Epidermal melanocyte (primary cell): Measurements from ENCODE around the gene DISP3.

Source experiments
- DNase-seq: peaks from one replicate; pipeline ENCODE4 v3.0.0; 2011; ENCODE audit warnings: low spot score; ENCODE audit not compliant: insufficient read length

The DISP3 gene, protein sequence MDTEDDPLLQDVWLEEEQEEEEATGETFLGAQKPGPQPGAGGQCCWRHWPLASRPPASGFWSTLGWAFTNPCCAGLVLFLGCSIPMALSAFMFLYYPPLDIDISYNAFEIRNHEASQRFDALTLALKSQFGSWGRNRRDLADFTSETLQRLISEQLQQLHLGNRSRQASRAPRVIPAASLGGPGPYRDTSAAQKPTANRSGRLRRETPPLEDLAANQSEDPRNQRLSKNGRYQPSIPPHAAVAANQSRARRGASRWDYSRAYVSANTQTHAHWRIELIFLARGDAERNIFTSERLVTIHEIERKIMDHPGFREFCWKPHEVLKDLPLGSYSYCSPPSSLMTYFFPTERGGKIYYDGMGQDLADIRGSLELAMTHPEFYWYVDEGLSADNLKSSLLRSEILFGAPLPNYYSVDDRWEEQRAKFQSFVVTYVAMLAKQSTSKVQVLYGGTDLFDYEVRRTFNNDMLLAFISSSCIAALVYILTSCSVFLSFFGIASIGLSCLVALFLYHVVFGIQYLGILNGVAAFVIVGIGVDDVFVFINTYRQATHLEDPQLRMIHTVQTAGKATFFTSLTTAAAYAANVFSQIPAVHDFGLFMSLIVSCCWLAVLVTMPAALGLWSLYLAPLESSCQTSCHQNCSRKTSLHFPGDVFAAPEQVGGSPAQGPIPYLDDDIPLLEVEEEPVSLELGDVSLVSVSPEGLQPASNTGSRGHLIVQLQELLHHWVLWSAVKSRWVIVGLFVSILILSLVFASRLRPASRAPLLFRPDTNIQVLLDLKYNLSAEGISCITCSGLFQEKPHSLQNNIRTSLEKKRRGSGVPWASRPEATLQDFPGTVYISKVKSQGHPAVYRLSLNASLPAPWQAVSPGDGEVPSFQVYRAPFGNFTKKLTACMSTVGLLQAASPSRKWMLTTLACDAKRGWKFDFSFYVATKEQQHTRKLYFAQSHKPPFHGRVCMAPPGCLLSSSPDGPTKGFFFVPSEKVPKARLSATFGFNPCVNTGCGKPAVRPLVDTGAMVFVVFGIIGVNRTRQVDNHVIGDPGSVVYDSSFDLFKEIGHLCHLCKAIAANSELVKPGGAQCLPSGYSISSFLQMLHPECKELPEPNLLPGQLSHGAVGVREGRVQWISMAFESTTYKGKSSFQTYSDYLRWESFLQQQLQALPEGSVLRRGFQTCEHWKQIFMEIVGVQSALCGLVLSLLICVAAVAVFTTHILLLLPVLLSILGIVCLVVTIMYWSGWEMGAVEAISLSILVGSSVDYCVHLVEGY (N-terminal part only)

DNA sequence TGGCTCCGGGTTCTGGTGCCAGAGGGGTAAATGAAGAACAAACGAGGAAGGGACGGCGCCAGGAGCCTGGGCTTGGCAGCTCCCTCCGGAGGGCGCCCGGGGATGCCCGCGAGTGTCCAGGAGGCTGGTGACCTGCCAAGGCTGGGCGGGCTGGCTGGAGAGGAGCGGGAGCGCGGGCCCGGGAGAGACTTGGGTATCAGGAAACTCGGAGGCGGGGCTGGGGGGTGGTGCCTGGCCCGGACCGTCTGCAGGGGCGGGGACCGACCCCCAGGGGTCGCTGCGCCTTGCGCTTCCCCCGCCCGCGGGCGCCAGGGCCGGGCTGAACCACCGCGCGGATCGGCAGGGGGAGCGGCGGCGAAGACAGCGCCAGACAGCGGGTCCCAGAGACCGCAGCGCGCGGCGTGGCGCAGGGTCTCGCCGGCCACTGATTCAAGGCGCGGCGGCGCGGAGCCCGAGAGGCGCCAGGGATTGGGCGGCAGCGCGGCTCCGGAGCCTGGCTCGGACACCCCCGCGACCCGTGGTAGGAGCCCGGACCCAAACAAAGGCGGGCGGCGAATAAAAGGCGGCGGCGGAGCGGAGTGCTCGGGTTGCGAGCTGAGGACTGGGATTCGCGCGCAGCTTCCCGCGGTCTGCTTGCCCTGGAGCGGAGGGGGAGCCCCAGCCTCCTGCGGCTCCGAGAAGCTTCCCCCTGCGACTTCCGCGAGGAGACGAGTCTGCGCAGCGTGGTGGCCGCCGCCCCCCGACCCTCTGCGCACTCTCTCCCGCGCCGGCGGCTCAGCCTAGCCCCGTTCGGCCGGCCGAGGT, at the start of gene DISP3:
DISP3 (plus strand) TSS at position 585 of the 804 bp plus-strand sequence. CDS start 21,838 bp downstream, outside the sequence.
- no peak for DNase-seq

DNA sequence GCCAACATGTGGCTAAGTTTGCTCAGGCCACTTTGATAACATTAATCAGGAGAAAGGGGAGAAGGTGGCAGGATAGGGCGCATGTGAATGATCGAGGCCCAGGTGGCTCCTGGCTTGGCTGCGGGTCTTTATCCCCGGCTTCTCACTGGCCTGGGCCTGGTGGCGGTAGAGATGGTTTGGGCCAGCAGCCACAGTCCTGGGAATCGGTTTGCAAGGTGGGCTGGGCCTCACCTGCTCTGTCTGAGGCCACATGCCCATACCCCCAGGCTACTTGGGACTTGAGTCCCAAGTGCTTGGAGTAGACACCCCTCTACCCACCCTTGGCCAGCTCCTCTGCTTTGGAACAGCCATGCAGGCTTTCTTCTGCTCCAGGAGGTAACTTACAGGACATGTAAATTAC, 49.7 kb upstream of the DISP3 start:
- no peak for DNase-seq

DNA sequence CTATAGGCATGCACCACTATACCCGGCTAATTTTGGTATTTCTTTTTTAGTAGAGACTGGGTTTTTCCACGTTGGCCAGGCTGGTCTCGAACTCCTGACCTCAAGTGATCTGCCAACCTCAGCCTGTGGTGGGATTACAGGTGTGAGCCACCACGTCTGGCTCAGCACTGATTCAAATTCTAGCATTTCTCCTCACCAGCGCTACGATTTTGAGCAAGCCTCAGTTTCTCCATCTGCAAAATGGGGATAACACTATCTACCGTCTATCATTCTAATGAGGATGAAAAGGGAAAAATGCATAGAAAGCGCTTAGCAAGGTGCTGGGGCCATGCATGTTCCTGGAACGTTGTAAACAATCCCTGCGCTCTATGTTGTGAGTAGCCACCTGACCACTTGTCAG, 49.0 kb upstream of the DISP3 start:
- no peak for DNase-seq

DNA sequence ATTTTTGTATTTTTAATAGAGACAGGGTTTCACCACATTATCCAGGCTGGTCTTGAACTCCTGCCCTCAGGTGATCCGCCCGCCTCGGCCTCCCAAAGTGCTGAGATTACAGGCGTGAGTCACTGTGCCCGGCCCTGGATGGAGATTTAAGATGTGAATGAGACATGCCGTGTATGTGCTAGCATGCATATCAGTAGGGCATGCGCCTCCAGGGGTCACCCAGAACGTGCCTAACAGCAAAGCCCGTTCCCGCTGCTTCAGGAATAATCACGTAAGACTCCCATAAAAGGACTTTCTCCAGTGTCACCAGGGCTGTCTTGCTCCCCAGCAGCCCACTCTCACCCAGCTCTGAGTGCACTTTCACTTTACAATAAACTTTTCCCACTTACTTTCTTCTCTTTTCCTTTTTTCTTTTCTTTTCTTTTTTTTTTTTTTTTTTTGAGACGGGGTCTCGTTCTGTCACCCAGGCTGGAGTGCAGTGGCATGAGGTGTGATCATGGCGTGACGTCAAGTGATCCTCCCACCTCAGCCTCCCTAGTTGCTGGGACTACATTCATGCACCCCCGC, 46.9 kb upstream of the DISP3 start:
- DNase-seq, result no peak

DNA sequence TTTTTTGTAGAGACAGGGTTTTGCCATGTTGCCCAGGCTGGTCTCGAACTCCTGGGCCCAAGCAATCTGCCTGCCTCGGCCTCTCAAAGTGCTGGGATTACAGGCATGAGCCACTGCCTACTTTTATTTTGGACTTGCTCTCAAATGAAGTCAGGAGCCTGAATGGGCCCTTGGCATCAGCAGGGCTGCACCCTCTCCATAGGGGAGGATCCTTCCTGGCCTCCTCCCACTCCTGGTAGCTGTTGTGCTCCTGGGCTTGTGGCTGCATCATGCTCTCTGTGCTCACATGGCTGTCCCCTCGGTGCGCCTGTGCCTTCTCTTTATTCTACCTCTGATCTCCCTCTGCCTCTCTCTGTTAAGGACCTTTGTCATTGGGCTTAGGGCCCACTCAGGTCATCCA, 46.4 kb upstream of the DISP3 start:
- no peak for DNase-seq

DNA sequence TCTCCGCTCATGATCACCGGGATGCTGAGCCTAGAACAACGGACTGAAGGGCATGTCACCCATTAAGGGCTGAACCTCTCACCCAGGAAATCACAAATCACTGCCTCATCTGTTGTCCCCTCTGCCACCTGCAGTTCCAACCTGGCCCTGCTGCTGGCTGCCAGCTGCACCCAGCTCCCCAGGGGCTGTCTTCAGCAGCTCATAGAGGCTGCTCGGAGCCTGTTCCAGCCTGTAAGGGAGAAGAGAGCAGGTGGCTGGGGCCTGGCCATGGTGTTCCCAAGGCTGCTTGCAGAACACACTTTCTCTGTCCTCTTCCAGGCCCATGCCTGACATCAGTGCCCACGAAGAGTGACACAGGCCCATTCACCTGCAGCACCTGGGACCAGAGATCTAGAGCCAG, 44.5 kb upstream of the DISP3 start:
- no peak for DNase-seq

DNA sequence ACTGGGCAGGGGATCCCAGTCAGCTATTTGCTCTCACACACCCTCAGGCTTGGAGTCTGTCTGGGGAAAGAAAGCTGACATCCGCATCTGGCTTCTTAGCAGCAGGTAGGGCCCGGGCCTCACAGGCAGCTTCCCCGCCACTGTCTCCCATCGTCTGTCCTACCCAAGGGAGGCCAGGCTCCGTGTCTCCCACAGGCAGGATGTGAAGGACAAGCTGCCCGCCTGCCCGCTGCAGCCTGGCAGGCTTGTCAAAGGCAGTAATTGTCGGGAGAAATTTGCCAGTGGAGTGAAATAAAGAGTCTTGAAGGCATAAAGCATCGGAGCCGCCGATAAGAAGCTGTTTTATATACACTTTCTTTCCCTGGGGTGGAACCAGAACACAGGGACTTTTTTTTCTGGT, 44.0 kb upstream of the DISP3 start:
- no peak for DNase-seq

DNA sequence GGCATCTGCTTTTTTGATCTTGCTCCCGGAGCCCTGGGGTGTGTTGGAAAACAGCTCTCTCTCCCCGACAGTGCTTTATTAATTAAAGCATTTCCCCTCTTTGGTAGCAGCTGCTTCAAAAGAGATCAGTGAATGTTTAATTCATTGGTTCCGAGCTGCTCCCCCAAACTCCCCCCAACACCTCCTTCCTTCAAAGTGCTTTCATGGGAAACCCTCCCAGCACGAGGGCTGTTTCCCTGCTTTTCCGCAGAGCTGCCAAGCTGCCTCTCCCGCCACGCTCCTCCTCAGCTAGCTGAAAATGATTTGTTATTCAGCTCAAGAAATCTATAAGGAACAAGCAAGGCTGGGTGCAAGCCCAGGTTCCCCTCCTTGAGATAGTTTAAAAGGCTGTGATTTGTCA, 40.0 kb upstream of the DISP3 start:
- no peak for DNase-seq

DNA sequence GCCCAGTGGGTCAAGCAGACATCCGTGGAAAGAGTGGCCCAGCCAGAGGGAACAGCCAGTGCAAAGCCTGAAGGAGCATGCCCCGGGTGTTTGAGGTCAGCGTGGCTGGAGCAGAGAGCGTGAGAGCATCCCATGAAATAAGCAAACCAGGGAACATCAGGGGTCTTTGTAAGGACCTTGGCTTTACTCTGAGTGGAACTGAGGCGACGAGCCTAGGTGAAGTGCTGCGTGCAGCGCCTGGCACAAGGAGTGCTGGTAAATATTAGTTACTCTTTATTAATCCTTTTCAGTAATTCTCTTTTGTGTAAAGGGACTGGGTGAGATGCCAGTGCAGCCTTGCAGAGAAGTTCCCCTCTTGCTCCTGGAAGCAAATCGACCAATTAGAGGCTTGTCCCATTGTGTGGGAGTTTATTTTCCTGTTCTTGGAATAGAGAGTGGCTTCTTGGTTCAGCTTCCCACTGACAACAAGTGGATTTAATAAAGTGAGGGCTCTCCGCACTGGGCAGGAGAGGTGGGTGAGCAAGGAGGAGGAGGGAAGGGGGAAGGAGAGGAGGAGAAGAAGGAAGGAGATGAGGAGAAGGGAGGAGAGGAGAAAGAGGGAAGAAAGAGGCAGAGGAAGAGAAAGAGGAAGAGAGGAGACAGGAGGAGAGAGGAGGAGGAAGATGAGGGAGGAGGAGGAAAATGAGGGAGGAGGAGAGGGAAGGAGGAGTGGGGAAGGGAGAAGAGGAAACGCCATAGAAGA, 37.6 kb upstream of the DISP3 start:
- no peak for DNase-seq

DNA sequence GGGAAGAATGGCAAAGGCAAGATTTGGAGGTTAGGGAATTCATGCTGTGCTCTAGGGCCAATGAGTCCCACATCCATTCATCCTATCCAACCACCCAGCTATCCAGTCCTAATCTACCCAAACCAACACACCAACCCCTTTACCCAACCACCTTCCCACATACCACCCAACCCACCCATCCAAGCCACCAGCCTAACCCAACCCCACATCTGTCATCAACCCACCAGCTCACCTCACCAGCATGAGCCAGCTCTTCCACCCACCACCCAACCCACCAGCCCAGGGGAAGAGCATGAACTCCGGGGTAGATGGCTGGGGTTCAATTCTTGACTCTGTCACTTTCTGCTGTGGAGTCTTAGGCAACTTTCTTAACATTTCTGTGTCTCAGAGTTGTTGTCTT, 35.9 kb upstream of the DISP3 start:
- DNase-seq, result no peak

DNA sequence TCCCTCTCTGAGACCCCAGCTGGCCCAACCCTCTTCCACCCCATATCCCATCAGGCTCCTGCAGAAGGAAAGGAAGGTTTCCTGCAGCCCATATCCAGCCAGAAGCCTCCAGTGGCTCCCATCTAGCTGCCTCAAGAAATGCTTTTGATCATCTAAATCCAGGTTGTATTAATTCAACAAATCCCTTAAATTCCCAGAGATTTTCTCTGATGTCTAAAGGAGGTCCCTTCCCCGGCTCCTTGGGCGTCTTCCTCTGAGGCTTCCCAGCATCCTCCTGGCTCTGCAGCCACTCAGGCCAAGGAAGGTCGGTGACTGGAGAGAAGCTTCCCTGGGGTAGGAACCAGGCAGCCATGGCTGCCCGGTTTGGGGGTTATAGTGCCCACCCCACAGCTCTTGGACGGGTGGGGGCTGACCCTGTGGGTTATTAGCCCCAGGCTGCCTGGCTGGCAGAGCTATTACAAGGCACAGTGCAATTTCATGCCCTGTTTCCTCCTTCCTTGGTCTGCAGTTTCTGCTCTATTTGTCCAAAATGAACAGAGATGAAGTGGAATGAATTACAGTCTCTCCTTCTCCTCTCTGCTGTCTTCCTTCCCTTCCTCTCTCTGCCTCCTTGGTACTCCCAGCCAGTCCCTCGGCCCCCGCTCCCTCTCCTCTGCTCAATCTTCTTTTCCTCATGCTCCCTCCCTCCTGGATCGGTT, 34.8 kb upstream of the DISP3 start:
- no peak for DNase-seq

DNA sequence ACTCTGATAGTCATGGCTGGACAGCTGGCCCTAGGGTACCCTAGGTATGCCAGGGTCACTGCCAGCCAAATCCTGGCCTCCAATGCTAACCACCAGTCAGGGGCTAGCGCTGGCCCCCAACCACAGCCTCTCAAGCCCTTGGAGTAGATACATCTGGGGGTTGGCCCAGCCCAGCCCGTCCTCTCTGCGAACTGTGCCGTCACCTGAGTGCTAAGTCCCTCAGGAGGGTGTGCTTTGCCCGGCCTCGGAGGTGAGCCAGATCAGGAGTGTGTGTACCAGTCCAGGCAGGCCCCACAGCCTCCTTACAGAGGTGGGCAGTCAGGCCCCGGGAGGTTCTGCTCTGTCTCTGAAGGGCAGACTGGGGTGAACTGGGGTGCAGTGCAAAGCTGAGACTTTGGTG, 34.0 kb upstream of the DISP3 start:
- DNase-seq, result no peak

DNA sequence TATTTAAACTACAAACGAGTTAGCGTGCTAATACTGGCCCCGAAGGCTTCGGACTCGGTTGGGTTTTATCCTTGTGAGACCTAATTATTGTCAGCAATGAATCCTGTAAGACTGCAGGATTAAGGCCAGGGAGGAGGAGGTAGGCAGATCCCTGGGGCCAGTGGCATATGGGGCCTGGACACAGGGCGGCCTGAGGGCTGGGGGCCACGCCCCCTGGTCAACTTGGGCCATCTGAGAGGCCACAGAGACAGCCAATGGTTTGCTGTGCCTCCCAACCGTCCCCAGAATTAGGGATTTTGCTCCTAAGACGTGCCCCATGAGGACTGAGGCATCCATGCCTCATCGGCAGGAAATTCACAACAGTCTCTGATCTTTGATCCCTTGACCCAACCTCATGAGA, 31.1 kb upstream of the DISP3 start:
- DNase-seq, result no peak

DNA sequence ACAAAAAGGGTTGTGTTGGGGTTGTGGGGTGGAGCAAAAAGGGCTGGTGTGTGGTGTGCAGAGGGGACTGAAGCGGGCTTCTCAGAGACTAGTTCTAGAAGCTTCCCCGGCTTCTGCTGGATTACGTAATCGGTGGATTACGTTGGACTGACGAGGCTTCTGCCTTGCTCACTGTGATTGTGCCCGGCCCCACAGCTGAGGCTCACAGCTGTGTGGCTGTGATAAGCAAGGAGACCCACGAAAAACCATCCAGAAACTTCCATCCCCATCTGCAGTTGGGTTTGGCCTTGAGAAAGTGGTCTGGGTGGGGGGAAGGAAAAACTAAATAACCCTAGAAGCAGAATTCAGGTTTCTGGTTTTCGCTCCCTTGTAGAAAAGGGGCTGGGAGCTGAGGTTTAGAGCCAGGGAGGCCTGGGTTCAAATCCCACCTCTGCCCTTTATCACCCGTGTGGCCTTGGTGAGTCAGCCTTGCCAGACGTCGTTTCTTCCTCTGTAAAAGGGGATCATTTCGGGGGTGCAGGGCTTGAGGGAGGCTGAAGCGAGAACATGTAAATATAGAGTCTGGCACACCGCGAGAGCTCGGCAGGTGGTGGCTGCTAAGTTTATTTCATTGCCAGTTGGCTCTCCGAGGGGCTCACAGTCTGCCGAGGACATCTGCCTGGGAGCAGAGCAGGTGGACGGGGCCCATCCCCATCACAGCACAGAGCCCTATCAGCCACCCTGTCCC, 30.4 kb upstream of the DISP3 start:
- no peak for DNase-seq

DNA sequence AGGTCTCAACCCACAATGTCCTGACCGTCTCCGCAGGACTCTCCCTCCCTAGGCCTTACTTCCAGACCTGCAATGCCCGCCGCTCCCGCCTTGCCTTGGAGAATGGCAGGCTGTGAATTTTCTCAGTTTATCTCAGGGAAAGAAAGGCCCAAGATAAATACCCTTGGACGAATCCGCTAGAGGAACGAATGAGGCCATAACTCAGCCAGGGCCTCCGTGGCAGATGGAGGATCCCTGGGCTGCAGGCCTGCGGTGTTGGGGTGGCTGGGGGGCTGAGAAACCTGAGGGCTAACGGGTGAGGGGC, 29.9 kb upstream of the DISP3 start:
- no peak for DNase-seq

DNA sequence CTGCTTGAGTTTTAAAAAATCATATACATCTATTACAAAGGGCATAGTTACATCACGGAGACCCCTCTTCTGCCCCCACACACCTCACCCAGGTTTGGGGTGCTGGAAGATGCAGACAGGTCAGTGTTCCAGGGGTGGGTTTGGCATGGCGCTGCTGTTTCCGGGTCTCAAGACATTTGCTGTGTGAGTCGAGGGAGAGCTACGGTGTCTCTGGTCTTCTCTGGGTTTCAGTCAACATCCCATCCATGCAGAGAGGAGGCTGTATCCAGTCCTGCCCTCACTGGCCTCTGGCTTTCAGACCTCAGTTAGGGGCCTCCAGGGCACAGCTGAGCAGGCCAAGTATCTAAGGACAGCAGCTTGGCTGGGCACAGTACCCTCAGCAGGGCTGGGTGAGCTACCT, 28.6 kb upstream of the DISP3 start:
- no peak for DNase-seq

DNA sequence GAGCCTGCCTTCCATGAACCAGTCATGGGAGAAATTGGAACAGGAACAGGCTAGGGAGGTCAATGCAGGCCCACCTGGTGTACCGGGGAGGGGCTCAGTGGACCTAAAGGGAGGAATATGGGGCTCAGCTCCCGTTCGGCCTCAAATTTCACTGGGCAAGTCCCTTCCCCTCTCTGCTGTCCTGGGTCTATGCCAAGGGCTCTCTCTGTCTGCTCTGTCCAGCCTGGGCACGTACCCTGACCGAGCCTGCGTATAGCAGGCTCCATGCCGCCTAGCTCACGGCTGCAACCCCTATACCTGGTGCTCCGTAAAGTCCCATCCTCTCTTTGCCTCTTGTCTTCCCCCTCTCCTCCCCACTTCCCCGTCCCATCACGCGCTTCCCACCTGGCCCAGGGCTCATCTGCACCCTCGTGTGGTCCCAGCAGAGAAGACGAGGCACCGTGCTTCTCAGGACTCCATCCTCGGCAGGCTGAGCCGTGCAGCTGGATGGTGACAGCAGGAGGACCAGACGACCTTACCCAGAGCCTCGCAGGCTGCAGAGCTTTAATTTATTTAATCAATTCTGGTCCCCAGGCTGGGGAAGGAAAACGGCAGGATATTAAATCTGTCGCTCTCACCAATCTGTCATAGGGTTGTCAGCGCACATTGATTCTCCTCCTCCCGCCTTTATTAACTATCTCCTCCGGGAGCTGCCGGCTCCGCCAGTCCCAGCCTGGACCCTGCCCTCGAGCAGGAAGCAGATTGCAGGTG, 25.0 kb upstream of the DISP3 start:
- no peak for DNase-seq

DNA sequence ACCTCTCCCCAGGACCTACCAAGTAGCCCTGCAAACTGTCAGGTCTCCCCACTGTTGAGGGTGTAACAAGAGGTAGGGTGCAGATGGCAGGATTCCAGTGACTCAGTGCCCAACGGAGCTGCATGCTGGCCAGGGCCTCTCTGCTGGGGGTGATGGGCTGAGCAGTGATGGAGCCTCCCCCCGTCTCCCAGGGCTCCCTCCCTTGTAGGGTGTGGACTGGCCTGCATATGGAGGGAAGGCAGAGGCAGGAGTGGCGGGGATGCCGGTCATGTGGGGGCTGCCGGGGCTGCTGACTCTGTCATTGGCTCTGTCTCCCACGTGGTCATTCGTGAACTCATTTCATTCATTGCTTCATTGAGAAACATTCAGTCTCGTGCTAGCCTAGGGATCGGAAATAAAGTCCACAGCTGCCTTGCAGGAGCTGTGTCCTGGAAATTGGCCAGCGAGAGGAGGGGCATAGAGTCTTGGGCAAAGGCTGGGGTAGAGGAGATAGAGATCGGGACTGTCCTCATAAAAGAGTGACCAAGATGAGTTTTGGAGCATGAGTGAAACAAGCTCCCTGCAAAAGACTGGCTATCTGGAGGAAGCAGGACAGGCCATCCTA, 22.9 kb upstream of the DISP3 start:
- no peak for DNase-seq
